ENCODE measurements around the gene DOK6.
"Not testable (repeated sequence)": the region's sequence is repeated elsewhere in the genome, so short reads cannot be mapped to it uniquely, and the experiment has no call there.

The DOK6 gene

GRCh38 chr18:69845593-69846506, 445.2 kb downstream of the DOK6 start:
- no peak for TF ChIP-seq ZNF274 (IDR thresholded peaks at IDR 0.05; ENCODE audit: low read depth, low read length)
- no peak overlapping the region for H3K4me3 ChIP-seq (ENCODE audit: low read length)

GRCh38 chr18:69853051-69853450, 452.4 kb downstream of the DOK6 start:
- TF ChIP-seq ZNF274 (IDR thresholded peaks at IDR 0.05; ENCODE audit: low read depth, low read length) = no peak
- no peak overlapping the region for H3K4me3 ChIP-seq (ENCODE audit: low read length)

- TF ChIP-seq ZNF274 (IDR thresholded peaks at IDR 0.05; ENCODE audit: low read depth, low read length) = no peak
- no peak overlapping the region for H3K4me3 ChIP-seq (ENCODE audit: low read length)
These were observed 453.8 kb downstream of the DOK6 start for GRCh38 chr18:69854455-69854854.

- no peak overlapping the region for H3K4me3 ChIP-seq (ENCODE audit: low read length)
These were observed 458.2 kb downstream of the DOK6 start for GRCh38 chr18:69858897-69859296.

GRCh38 chr18:69864802-69865201, 464.1 kb downstream of the DOK6 start:
- not testable (repeated sequence) for H3K4me3 ChIP-seq (ENCODE audit: low read length)

More at GRCh38 chr18:69858897-69859296, 458.2 kb downstream of the DOK6 start:
- no peak for TF ChIP-seq ZNF274 (IDR thresholded peaks at IDR 0.05; ENCODE audit: low read depth, low read length)

GRCh38 chr18:69865776-69866175, 465.1 kb downstream of the DOK6 start:
- no peak for TF ChIP-seq ZNF274 (IDR thresholded peaks at IDR 0.05; ENCODE audit: low read depth, low read length)
- H3K4me3 ChIP-seq (ENCODE audit: low read length) = no peak overlapping the region

GRCh38 chr18:69866212-69866611, 465.5 kb downstream of the DOK6 start:
- no peak overlapping the region for H3K4me3 ChIP-seq (ENCODE audit: low read length)
- TF ChIP-seq ZNF274 (IDR thresholded peaks at IDR 0.05; ENCODE audit: low read depth, low read length) = no peak

GRCh38 chr18:69870736-69871135, 470.0 kb downstream of the DOK6 start:
- TF ChIP-seq ZNF274 (IDR thresholded peaks at IDR 0.05; ENCODE audit: low read depth, low read length) = no peak
- H3K4me3 ChIP-seq (ENCODE audit: low read length) = no peak overlapping the region

- no peak overlapping the region for H3K4me3 ChIP-seq (ENCODE audit: low read length)
- no peak for TF ChIP-seq ZNF274 (IDR thresholded peaks at IDR 0.05; ENCODE audit: low read depth, low read length)
These were observed 470.7 kb downstream of the DOK6 start for GRCh38 chr18:69871363-69871762.

GRCh38 chr18:69872661-69873060, 472.0 kb downstream of the DOK6 start:
- H3K4me3 ChIP-seq (ENCODE audit: low read length) = no peak overlapping the region
- TF ChIP-seq ZNF274 (IDR thresholded peaks at IDR 0.05; ENCODE audit: low read depth, low read length) = no peak

GRCh38 chr18:69874058-69874457, 473.4 kb downstream of the DOK6 start:
- no peak for TF ChIP-seq ZNF274 (IDR thresholded peaks at IDR 0.05; ENCODE audit: low read depth, low read length)
- no peak overlapping the region for H3K4me3 ChIP-seq (ENCODE audit: low read length)

GRCh38 chr18:69876490-69876889, 475.8 kb downstream of the DOK6 start:
- TF ChIP-seq ZNF274 (IDR thresholded peaks at IDR 0.05; ENCODE audit: low read depth, low read length) = no peak
- H3K4me3 ChIP-seq (ENCODE audit: low read length) = no peak overlapping the region

- TF ChIP-seq ZNF274 (IDR thresholded peaks at IDR 0.05; ENCODE audit: low read depth, low read length) = no peak
- H3K4me3 ChIP-seq (ENCODE audit: low read length) = no peak overlapping the region
These were observed 477.7 kb downstream of the DOK6 start for GRCh38 chr18:69878213-69878933.

- H3K4me3 ChIP-seq (ENCODE audit: low read length) = not testable (repeated sequence)
These were observed 478.4 kb downstream of the DOK6 start for GRCh38 chr18:69879051-69879450.

GRCh38 chr18:69880083-69880482, 479.4 kb downstream of the DOK6 start:
- no peak for TF ChIP-seq ZNF274 (IDR thresholded peaks at IDR 0.05; ENCODE audit: low read depth, low read length)
- H3K4me3 ChIP-seq (ENCODE audit: low read length) = no peak overlapping the region
